Stimulated activated CD4-positive, alpha-beta T cell treated with anti-CD3 and anti-CD28 coated beads, Interleukin-4, amount 100 ng/mL, for 1 hour (primary cell): ENCODE measurements around the gene SEMA3E.
"Not testable (repeated sequence)": the region's sequence is repeated elsewhere in the genome, so short reads cannot be mapped to it uniquely, and the experiment has no call there.

ENCODE experiments used
- DNase-seq: peaks from one replicate; pipeline ENCODE4 v3.0.0-alpha.2; 2020

SEMA3E gene

DNA sequence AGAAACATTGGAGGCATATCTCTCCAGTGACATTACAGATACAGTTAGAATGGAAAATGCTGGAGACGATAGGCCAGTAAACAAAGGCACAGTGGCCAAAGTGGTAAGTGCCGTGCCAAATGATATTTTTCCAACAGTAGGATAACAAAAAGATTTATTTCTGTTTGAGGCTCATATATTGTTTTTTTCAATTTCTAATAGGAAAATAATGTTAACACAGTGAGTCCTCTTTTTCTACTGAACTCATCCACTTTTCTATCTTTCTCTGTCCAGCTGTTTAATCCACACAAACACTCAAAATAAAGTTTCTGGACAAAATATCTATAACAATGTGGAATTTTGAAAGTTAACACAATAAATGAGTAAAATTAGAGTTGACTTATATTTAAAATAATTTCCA, 201.3 kb downstream of the SEMA3E start:
- DNase-seq, result no peak

DNA sequence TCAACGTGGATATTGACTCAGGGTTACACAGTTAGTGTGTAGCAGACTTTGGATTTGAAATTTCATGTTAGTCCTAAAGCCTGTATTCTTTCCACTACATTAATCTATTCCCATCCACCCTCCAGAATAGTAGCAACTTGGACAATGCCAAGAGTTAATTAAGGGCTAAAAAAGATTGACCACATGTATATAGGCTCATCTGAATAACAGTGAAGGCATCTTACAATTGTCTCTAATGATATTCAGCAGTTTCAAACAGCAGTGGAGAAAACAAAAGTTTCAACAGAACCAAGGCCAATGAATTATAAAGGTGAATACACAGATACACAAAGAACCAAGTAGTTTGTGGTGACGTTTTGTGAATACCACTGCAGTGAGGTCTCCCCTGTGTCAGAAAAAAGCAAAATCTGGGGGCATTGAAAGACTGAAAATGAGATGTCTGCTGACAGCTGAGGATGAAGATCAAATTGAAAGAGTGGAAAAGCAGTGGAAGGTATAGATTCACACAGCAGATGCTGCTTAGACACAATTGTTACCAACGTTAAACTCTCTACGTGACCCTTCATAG, 202.8 kb downstream of the SEMA3E start:
- DNase-seq, result no peak

- no peak for DNase-seq
Measured at GRCh38 chr7:83442911-83443310, 206.0 kb downstream of the SEMA3E start.

GRCh38 chr7:83439026-83439425, 209.9 kb downstream of the SEMA3E start:
- no peak for DNase-seq

DNA sequence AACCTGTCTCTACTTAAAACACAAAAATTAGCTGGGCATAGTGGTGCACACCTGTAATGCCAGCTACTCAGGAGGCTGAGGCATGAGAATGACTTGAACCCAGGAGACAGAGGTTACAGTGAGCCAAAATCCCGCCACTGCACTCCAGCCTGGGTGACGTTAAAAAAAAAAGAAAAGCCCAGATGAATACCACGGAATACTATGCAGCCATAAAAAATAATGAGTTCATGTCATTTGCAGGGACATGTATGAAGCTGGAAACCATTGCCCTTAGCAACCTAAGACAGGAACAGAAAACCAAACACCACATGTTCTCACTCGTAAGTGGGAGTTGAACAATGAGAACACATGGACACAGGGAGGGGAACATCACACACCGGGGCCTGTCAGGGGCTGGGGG, 218.7 kb downstream of the SEMA3E start:
- not testable (repeated sequence) for DNase-seq

DNA sequence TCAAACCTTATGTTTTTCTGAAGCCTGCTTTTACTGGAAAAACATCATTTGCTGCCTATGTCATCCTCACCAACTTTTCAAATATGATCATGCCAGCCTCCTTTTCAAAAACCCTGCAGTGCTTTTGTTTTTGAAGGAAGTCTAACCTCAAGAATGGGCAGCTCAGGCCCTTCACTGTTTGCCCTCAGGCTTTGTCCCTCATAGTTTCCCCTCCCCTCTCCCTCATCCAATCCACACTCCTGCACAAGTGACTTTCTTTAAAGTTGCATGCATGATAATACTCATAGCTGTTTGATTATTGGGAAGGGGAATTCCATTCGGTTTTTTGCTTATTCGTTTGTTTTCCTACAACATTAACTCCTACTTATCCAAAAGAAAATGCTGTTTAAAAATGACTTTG, 219.4 kb downstream of the SEMA3E start:
- no peak for DNase-seq

- no peak for DNase-seq
Measured at GRCh38 chr7:83427884-83428283, 221.1 kb downstream of the SEMA3E start.

GRCh38 chr7:83426325-83426724, 222.6 kb downstream of the SEMA3E start:
- no peak for DNase-seq

DNA sequence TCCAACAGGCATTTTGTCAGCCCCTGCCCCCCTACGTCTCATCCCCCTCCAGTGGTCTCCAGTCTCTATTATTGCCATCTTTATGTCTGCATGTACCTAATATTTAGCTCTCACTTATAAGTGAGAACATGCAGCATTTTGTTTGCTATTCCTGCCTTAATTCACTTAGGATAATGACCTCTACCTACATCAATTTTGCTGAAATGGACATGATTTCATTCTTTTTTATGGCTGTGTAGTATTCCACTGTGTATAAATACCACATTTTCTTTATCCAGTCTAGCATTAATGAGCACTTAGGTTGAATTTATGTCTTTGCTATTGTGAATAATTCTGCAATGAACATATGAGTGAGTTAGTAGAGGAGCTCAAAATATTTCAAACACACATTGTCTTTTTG, 229.9 kb downstream of the SEMA3E start:
- DNase-seq, result no peak

GRCh38 chr7:83415840-83416239, 233.1 kb downstream of the SEMA3E start:
- no peak for DNase-seq

- no peak for DNase-seq
Measured at GRCh38 chr7:83414947-83415346, 234.0 kb downstream of the SEMA3E start.

GRCh38 chr7:83413831-83414230, 235.1 kb downstream of the SEMA3E start:
- no peak for DNase-seq

- DNase-seq, result no peak
Measured at GRCh38 chr7:83413424-83413823, 235.5 kb downstream of the SEMA3E start.

DNA sequence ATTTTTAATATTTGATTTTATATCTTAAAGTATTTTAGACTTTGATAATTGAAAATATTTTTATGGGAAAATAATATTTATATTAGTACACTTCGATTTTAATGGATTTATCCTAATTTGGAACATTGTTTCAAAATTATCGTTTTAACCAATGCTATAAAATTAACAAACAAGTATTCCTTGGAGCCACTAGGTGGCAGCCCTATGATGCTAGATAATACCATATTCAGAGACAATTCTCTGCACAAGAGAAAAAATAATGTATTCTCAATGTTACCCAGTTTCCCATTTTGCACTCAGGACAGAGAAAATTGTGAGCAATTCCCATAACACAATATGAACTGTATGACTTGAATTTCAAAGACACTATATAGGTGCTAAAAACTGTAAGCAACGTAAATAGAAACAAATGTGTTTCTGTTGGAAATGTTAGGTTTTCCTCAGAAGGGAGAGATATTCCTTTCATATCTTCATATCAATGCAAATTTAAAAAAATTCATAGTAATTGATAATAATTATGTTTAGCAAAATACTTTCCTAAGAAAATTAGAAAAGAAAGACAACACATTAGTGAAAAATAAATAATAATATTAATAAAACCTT, 237.8 kb downstream of the SEMA3E start:
- no peak for DNase-seq

- no peak for DNase-seq
Measured at GRCh38 chr7:83394776-83395175, 254.2 kb downstream of the SEMA3E start.

DNA sequence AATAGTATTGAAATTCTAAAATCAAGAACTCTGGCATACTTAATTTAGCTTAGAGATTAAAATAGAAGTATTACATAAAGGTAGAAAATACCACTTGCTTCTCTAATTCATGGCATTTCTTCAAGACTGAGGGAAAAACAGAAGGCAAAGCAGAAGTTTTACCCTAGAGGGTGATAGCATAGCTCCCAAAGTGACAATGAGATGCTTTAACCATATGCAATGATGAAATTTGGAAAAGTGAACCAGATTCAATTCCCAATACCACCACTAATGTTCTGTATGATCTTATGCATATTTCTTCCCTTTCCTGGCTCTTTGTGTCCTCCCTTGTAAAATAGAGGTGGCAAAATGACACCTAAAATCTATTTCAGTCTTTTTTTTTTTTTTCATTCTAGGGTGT, 260.5 kb downstream of the SEMA3E start:
- DNase-seq, result no peak

DNA sequence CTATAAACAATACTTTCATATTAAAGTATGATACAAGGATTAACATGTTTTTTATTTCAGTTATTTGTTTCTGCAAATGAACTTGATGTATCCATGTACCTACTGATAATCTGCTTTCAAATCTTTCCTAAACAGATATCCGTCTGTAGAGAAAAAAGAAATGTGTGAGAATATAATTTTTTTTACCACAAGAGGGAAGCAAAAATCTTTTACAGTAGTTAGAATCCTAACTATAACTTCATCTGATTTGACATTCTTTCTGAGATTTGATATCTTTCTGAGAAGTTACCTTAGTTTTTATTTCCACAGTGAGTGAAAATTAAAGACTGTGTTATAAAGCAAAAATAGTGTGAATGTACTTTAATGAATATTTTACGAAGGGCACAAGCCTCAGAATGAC, 282.3 kb downstream of the SEMA3E start:
- no peak for DNase-seq

- DNase-seq, result no peak
Measured at GRCh38 chr7:83365746-83366145, 283.2 kb downstream of the SEMA3E start.

DNA sequence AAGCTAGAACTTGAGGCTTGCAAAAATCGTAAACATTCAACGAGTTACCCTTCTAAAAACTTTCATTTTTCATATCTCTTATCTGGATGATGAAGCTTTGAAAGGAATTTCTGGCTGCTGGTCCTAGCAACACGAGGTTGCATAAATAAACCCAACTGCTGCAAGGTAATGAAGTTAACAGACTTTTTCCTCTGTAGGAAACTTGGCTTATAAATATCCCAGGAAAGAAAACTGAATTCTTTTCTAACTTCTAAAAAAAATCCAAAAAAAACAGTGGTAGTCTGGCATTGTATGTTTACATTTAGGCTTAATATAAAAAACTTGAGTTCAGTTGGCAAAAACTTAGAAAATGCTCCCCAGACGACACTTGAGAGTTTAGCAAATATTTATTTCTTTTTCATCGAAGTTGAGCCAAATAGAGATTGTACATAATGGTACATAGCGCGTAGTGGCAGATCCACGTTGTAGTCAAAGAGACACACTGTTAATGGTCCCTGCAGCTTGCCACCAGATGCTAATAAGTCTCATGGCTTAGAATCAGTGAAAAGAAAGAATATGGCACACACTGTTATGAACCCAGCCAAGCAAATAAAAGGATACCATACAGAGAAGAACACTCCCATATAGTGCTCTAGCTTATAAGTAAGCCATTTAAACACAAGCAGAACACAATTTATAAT, 285.9 kb downstream of the SEMA3E start:
- no peak for DNase-seq

- no peak for DNase-seq
Measured at GRCh38 chr7:83359108-83359507, 289.8 kb downstream of the SEMA3E start.

DNA sequence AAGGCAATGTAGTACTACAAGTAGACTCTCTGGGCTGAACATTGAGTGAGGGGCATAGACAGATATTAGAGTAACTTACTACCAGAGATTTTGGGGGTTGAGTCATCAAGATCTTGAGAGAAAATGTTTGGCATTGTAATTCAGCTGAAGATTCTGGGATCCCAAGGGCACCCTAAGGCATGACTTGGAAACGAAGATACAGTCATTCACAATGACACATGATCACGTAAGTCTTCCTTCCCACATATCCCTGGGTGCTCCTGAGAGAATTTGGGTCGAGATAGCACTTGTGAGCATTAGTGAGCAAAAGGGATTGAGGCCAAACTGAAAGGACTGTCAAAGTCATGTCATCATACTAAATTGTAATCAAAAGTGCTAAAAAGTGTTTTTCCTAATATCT, 293.8 kb downstream of the SEMA3E start:
- no peak for DNase-seq

GRCh38 chr7:83347945-83348444, 300.9 kb downstream of the SEMA3E start:
- no peak for DNase-seq

DNA sequence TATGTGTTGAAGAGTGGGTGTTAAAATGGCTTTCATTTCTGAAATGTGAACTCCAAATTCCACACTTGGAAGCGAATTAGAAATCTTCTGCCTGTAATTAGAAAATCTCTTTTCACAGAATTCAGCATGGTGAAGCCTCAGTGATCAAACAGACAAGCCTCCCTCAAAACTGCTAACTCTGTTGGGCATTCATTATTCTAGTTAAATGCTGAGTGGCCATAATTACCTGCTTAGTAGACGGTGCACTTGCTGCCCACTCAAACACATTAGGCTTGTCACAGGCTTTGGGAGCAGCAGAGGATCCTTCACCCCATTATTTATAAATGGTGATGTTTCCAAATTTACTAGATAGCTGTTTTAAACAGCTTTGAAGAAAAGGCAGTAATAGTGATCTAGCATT, 309.0 kb downstream of the SEMA3E start:
- DNase-seq, result no peak

GRCh38 chr7:83338277-83338950, 310.5 kb downstream of the SEMA3E start:
- DNase-seq, result no peak
